HEK293T (cell line): Measurements from ENCODE around the gene ARID3A.

Source experiments
- ARNT ChIP-seq: fragments of 450-650 bp; IDR thresholded peaks from 2 replicates; pipeline ENCODE4 v1.6.1; 2017; ENCODE audit warnings: mild to moderate bottlenecking
- BHLHE40 ChIP-seq: fragments of 450-650 bp; IDR thresholded peaks from 2 replicates; pipeline ENCODE4 v1.6.1; 2016; ENCODE audit warnings: mild to moderate bottlenecking, moderate library complexity, borderline replicate concordance
- CTBP1 ChIP-seq: fragments of 450-650 bp; IDR thresholded peaks from 2 replicates; pipeline ENCODE4 v1.6.1; 2016; ENCODE audit warnings: borderline replicate concordance
- FOXA1 ChIP-seq: fragments of 450-650 bp; IDR thresholded peaks from 2 replicates; pipeline ENCODE4 v1.6.1; 2016; ENCODE audit warnings: mild to moderate bottlenecking
- FOXK2 ChIP-seq: fragments of 450-650 bp; IDR thresholded peaks from 2 replicates; pipeline ENCODE4 v1.6.1; 2016; ENCODE audit warnings: mild to moderate bottlenecking
- FOXM1 ChIP-seq: fragments of 450-650 bp; IDR thresholded peaks from 2 replicates; pipeline ENCODE4 v1.6.1; 2017; ENCODE audit warnings: mild to moderate bottlenecking, borderline replicate concordance
- HDGF ChIP-seq: fragments of 450-650 bp; IDR thresholded peaks from 2 replicates; pipeline ENCODE4 v1.6.1; 2017; ENCODE audit warnings: antibody characterized with exemption, borderline replicate concordance
- L3MBTL2 ChIP-seq: fragments of 450-650 bp; conservative IDR thresholded peaks from 2 replicates; pipeline ENCODE4 v1.6.1; 2016; ENCODE audit warnings: mild to moderate bottlenecking
- LEF1 ChIP-seq: fragments of 450-650 bp; IDR thresholded peaks from 2 replicates; pipeline ENCODE4 v1.6.1; 2017; ENCODE audit warnings: mild to moderate bottlenecking, borderline replicate concordance
- NFRKB ChIP-seq: fragments of 450-650 bp; IDR thresholded peaks from 2 replicates; pipeline ENCODE4 v1.6.1; 2016; ENCODE audit warnings: mild to moderate bottlenecking, moderate library complexity
- PKNOX1 ChIP-seq: fragments of 450-650 bp; IDR thresholded peaks from 2 replicates; pipeline ENCODE4 v1.6.1; 2016
- SP1 ChIP-seq: fragments of 450-650 bp; IDR thresholded peaks from 2 replicates; pipeline ENCODE4 v1.6.1; 2017
- SUZ12 ChIP-seq: fragments of 450-650 bp; IDR thresholded peaks from 2 replicates; pipeline ENCODE4 v1.6.1; 2016; ENCODE audit warnings: mild to moderate bottlenecking
- TARDBP ChIP-seq: fragments of 450-650 bp; IDR thresholded peaks from 2 replicates; pipeline ENCODE4 v1.6.1; 2016

- TF ChIP-seq TARDBP (no peak), FOXA1 (no peak), CTBP1 (no peak), SUZ12 (no peak), PKNOX1 (no peak), FOXM1 (no peak), BHLHE40 (no peak), SP1 (no peak), NFRKB (no peak), FOXK2 (no peak), ARNT (no peak), HDGF (no peak), L3MBTL2 (no peak), LEF1 (no peak)
Observed at GRCh38 chr19:964761-965694, 39.2 kb downstream of the ARID3A start.
